Measurements from ENCODE around the gene TRABD2B.

The TRABD2B gene

GRCh38 chr1:47927165-47927564, 70.0 kb downstream of the TRABD2B start:
- H3K9me3 Mint-ChIP-seq, result no peaks in the 10 kb centered on the region
- H3K4me1 Mint-ChIP-seq, result peaks cover 37% of the 10 kb centered on the region

GRCh38 chr1:47926461-47926999, 70.7 kb downstream of the TRABD2B start:
- TF ChIP-seq CTCF (IDR thresholded peaks at IDR 0.05; ENCODE audit: unreplicated experiment in 3 of 3), result no peak
- Mint-ChIP-seq H3K27me3 (ENCODE audit: low read depth) (peaks cover 47% of the 10 kb centered on the region), H3K9me3 (no peaks in the 10 kb centered on the region), H3K4me3 (no peak overlapping the region), H3K36me3 (ENCODE audit: low read depth) (no peaks in the 10 kb centered on the region), H3K4me1 (peaks cover 31% of the 10 kb centered on the region), H3K27ac (peak overlapping the region in 1 of 3 experiments; percentile 64)

More at GRCh38 chr1:47927165-47927564, 70.0 kb downstream of the TRABD2B start:
- Mint-ChIP-seq H3K27me3 (ENCODE audit: low read depth) (peaks cover 52% of the 10 kb centered on the region), H3K4me3 (no peak overlapping the region), H3K27ac (no peak overlapping the region), H3K36me3 (ENCODE audit: low read depth) (no peaks in the 10 kb centered on the region)
- no peak for TF ChIP-seq CTCF (IDR thresholded peaks at IDR 0.05; ENCODE audit: unreplicated experiment in 3 of 3)

- Mint-ChIP-seq H3K36me3 (ENCODE audit: low read depth) (no peaks in the 10 kb centered on the region), H3K4me3 (no peak overlapping the region), H3K4me1 (peaks cover 13% of the 10 kb centered on the region), H3K27ac (peak overlapping the region in 2 of 3 experiments; percentile 31 to 47), H3K27me3 (ENCODE audit: low read depth) (peaks cover 43% of the 10 kb centered on the region), H3K9me3 (no peaks in the 10 kb centered on the region)
- TF ChIP-seq CTCF (IDR thresholded peaks at IDR 0.05; ENCODE audit: unreplicated experiment in 3 of 3), result no peak
Observed at GRCh38 chr1:47924270-47925048, 72.7 kb downstream of the TRABD2B start.

- H3K27me3 Mint-ChIP-seq (ENCODE audit: low read depth), result peaks cover 26% of the 10 kb centered on the region
- H3K27ac Mint-ChIP-seq, result no peak overlapping the region
- H3K4me1 Mint-ChIP-seq, result peaks cover 18% of the 10 kb centered on the region
- no peaks in the 10 kb centered on the region for H3K9me3 Mint-ChIP-seq
- no peak for TF ChIP-seq CTCF (IDR thresholded peaks at IDR 0.05; ENCODE audit: unreplicated experiment in 3 of 3)
- H3K36me3 Mint-ChIP-seq (ENCODE audit: low read depth), result no peaks in the 10 kb centered on the region
- no peak overlapping the region for H3K4me3 Mint-ChIP-seq
Observed at GRCh38 chr1:47921935-47922415, 75.2 kb downstream of the TRABD2B start.

- H3K27me3 Mint-ChIP-seq (ENCODE audit: low read depth), result peaks cover 34% of the 10 kb centered on the region
- H3K36me3 Mint-ChIP-seq (ENCODE audit: low read depth), result no peaks in the 10 kb centered on the region
- H3K27ac Mint-ChIP-seq, result no peak overlapping the region
- no peak for TF ChIP-seq CTCF (IDR thresholded peaks at IDR 0.05; ENCODE audit: unreplicated experiment in 3 of 3)
- no peaks in the 10 kb centered on the region for H3K9me3 Mint-ChIP-seq
- H3K4me3 Mint-ChIP-seq, result no peak overlapping the region
- H3K4me1 Mint-ChIP-seq, result peaks cover 33% of the 10 kb centered on the region
Observed at GRCh38 chr1:47919113-47919833, 77.9 kb downstream of the TRABD2B start.

Data from nephron (organoid).